DMS53 treated with DMSO at 0.1 percent for 48 hours (cell line): Measurements from ENCODE around the gene PORCN.

ENCODE experiments used
- DNase-seq: peaks from one replicate; lab custom pipeline; 2025; ENCODE audit not compliant: unreplicated experiment; lab: John Stamatoyannopoulos, UW

Gene PORCN

GRCh38 chrX:48475774-48476577, 32.8 kb upstream of the PORCN start, which contains the start of gene FTSJ1:
TSS of gene FTSJ1 (plus strand) at chrX:48476199. CDS start at chrX:48478048, 1,849 bp downstream.
- peak; percentile 74 for DNase-seq

- no peak for DNase-seq
These were observed 31.9 kb upstream of the PORCN start for GRCh38 chrX:48476919-48477318.

GRCh38 chrX:48477960-48478755, 30.6 kb upstream of the PORCN start:
- no peak for DNase-seq

- no peak for DNase-seq
These were observed 30.0 kb upstream of the PORCN start for GRCh38 chrX:48478806-48479205.

- no peak for DNase-seq
These were observed 28.6 kb upstream of the PORCN start for GRCh38 chrX:48480142-48480541.

DNA sequence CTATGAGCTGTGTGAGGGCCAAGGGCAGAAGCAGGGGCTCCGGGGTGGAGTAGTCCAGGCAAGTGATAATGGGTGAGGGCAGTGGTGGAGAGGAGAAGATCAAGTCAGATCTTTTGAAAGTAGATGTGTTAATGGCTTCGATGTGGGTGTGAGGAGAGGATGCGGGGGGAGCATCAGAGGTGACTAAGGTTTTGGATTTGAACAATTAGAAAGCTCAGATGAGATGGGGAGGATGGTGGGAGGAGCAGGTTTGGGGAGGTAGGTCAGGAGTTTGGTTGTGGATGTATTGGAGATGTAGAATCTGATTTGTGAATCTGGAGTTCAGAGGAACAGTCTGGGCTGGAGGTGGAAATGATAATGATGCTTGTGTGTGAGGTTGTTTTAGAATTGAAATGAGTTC, 28.2 kb upstream of the PORCN start:
- DNase-seq, result no peak

- DNase-seq, result no peak
These were observed 26.3 kb upstream of the PORCN start for GRCh38 chrX:48482526-48482925.

- no peak for DNase-seq
These were observed 21.4 kb upstream of the PORCN start for GRCh38 chrX:48487362-48487798.

DNA sequence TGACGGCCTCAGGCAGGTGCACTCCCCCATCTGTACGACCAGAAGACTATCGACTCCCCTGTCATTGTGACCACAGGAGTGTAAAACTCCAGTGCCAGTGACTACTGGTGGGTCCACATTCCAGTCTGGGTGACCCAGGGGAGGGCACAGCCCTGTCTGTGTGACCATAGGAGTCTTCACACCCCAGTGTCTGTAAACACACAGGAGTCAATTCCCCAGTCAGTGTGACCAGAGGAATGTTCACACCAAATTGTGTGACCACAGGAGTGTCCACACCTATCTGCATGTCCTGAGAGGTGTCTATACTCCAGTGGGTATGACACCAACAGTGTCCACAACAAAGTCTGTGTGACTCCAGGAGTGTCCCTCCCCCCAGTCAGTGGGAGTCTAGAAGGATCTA, 20.8 kb upstream of the PORCN start:
- no peak for DNase-seq

DNA sequence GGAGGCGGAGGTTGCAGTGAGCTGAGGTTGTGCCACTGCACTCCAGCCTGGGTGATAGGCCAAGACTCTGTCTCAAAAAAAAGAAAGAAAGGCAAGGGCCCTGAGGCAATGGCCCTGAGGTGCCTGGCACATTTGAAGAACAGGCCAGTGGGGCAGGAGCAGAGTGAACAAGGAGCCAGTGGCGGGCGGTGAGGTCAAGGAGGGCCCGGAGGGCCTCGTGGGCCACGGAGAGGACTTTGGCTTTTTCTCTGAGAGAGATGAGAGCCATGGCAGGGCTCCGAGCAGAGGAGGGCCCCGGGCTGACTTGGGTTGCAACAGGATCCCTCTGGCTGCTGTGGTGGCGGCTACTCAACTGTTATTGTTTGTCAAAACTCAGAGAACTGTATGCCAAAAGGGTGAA, 19.5 kb upstream of the PORCN start:
- DNase-seq, result no peak

GRCh38 chrX:48489892-48490291, 18.9 kb upstream of the PORCN start:
- no peak for DNase-seq

DNA sequence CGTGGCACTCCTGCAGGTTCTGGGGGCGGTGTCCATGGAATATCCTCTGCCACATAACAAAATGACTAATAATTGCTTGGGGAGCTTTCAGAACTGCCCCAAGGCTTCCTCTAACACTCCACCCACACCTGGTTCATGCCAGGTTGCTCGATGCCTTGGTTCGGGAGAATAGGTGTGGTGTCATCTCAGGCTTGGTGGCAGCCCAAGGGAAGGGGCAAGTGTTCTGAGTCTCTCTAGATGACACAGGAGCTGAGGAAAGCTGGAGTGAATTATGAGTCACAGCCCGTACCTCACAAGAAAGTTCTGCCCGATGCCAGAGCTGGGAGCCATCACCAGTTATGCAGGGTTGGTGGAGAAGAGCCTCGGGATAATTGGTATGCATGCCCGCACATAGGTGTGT, 18.1 kb upstream of the PORCN start:
- DNase-seq, result no peak

DNA sequence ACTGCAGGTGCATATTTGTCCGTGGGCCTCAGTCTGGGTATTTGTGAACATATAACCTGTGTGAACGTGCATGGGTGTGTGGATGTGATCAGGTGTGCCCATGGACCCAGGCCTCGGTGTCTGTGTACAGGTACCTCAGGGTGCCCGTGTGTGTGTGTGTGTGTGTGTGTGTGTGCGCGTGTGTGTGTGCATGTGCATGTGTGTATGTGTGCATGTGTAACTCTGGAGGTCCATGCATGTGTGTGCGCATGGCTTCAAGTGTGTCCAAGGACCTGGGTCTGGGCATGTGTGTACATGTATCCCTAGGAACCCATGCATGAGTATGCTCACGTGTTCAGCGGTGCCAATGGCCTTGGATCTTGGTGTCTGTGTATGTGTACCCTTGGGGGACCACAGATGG, 17.0 kb upstream of the PORCN start:
- no peak for DNase-seq

- no peak for DNase-seq
These were observed 16.4 kb upstream of the PORCN start for GRCh38 chrX:48492293-48492910.

- peak; percentile 71 for DNase-seq
These were observed 14.9 kb upstream of the PORCN start for GRCh38 chrX:48493890-48494364.

- no peak for DNase-seq
These were observed 12.1 kb upstream of the PORCN start for GRCh38 chrX:48496660-48497059.

GRCh38 chrX:48497871-48498270, 10.9 kb upstream of the PORCN start:
- no peak for DNase-seq

- DNase-seq, result peak; percentile 43
These were observed 10.4 kb upstream of the PORCN start for GRCh38 chrX:48498374-48498809.

- DNase-seq, result no peak
These were observed 4.5 kb upstream of the PORCN start for GRCh38 chrX:48504261-48504660.

DNA sequence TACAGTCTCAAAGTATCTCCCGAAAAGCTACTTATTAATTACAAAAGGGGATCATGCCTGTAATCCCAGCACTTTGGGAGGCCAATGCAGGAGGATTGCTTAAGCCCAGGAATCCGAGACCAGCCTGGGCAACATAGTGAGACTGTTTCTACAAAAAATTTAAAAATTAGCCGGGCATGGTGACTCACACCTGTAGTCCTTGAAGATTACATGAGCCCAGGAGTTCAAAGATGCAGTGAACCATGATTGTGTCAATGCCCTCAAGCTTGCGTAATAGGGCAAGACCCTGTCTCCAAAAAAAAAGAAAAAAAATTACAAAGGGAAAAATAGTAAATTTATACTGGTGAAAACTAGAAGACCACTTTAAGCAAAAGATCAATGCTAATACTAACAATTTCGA, 3.3 kb upstream of the PORCN start:
- no peak for DNase-seq

DNA sequence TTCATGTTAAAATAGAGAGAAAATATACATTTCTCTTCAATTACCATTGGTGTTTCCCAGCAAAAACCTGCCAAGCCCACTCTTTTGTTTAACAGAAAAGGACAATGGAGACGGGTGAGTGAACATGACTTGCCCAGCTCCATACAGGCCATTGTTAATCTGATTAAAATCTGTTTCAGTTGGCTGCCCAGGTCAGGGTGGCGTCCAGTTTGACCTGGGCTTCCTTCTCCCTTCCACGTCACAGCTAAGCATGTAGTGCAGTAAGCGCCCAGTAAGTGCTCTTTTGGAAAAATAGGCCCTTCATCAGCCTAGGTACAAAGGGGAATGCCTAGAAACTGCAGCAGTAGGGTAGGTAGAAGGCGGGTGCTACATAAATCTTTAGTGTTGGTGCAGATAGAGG, 1.5 kb upstream of the PORCN start:
- DNase-seq, result no peak

- no peak for DNase-seq
These were observed 426 bp downstream of the PORCN start for GRCh38 chrX:48509245-48509590.
